Neural cell (in vitro differentiated cells): ENCODE results near the gene CPM.

ENCODE experiments used
- CTCF ChIP-seq: fragments of 450-650 bp; IDR thresholded peaks from 2 replicates; pipeline ENCODE4 v1.5.1; 2014; ENCODE audit warnings: antibody characterized with exemption, mild to moderate bottlenecking, moderate library complexity; ENCODE audit not compliant: poor library complexity, severe bottlenecking
- EP300 ChIP-seq: fragments of 450-650 bp; conservative IDR thresholded peaks from 2 replicates; pipeline ENCODE4 v1.6.1; 2014; ENCODE audit warnings: antibody characterized with exemption, mild to moderate bottlenecking, moderate library complexity; ENCODE audit not compliant: poor library complexity, severe bottlenecking
- EZH2 ChIP-seq: fragments of 200-600, 300-800 bp; shearing (Covaris generic), sonication (generic); IDR thresholded peaks from 2 replicates; pipeline ENCODE4 v1.6.1; 2014; ENCODE audit warnings: antibody characterized with exemption, low read length, borderline replicate concordance, mild to moderate bottlenecking; ENCODE audit not compliant: insufficient read depth, poor library complexity, severe bottlenecking
- RAD21 ChIP-seq: fragments of 450-650 bp; conservative IDR thresholded peaks from 2 replicates; pipeline ENCODE4 v1.6.1; 2014; ENCODE audit warnings: antibody characterized with exemption, mild to moderate bottlenecking, moderate library complexity
- REST ChIP-seq: IDR thresholded peaks from 2 replicates; pipeline ENCODE4 v1.6.1; 2012; ENCODE audit warnings: borderline replicate concordance
- TAF1 ChIP-seq: IDR thresholded peaks from 2 replicates; pipeline ENCODE4 v1.6.1; 2012; ENCODE audit warnings: low read depth

DNA sequence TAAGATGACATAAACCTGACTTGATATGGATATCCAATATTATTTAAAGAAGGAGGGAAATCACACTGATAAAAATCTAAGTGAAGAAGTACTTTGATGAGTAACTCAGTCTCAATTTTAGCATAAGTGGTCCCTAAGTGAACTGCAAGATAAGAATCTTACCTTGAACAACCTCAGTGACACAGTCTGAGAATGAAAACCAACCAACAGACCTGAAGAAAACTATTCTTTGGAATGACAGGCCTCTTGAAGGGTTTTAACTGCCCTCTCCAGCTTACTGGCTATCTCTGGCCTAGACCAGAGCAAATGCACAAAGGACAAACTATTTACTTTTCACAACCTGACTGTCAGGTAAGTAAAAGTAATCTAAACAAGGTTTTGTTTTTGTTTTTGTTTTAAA is 44.7 kb downstream of the CPM start:
- no peak for TF ChIP-seq EP300
- TF ChIP-seq REST = no peak
- no peak for TF ChIP-seq CTCF
- no peak for TF ChIP-seq RAD21
- no peak for TF ChIP-seq EZH2
- no peak for TF ChIP-seq TAF1
